HEK293T (cell line): ENCODE results near the gene KIRREL3.

Experiments used
- CTCF ChIA-PET: fragments of 350-600 bp; formaldehyde crosslinking; extraction: SDS; loops from one replicate; lab custom pipeline; 2021; ENCODE audit warnings: antibody characterized with exemption, inconsistent platforms; lab: Yijun Ruan, JAX
- POLR2A ChIA-PET: fragments of 350-600 bp; formaldehyde crosslinking; extraction: SDS; loops from one replicate; lab custom pipeline; 2020; ENCODE audit warnings: antibody characterized with exemption, inconsistent platforms; lab: Yijun Ruan, JAX
- DNase-seq: peaks from one replicate; pipeline ENCODE4 v3.0.0; 2012; ENCODE audit warnings: mixed read lengths; ENCODE audit errors: extremely low spot score
- ARNT ChIP-seq: fragments of 450-650 bp; IDR thresholded peaks from 2 replicates; pipeline ENCODE4 v1.6.1; 2017; ENCODE audit warnings: mild to moderate bottlenecking
- BHLHE40 ChIP-seq: fragments of 450-650 bp; IDR thresholded peaks from 2 replicates; pipeline ENCODE4 v1.6.1; 2016; ENCODE audit warnings: mild to moderate bottlenecking, moderate library complexity, borderline replicate concordance
- CTBP1 ChIP-seq: fragments of 450-650 bp; IDR thresholded peaks from 2 replicates; pipeline ENCODE4 v1.6.1; 2016; ENCODE audit warnings: borderline replicate concordance
- ELF4 ChIP-seq: fragments of 450-650 bp; IDR thresholded peaks from 2 replicates; pipeline ENCODE4 v1.6.1; 2017; ENCODE audit warnings: antibody characterized with exemption
- FOXA1 ChIP-seq: fragments of 450-650 bp; IDR thresholded peaks from 2 replicates; pipeline ENCODE4 v1.6.1; 2016; ENCODE audit warnings: mild to moderate bottlenecking
- FOXK2 ChIP-seq: fragments of 450-650 bp; IDR thresholded peaks from 2 replicates; pipeline ENCODE4 v1.6.1; 2016; ENCODE audit warnings: mild to moderate bottlenecking
- FOXM1 ChIP-seq: fragments of 450-650 bp; IDR thresholded peaks from 2 replicates; pipeline ENCODE4 v1.6.1; 2017; ENCODE audit warnings: mild to moderate bottlenecking, borderline replicate concordance
- HDGF ChIP-seq: fragments of 450-650 bp; IDR thresholded peaks from 2 replicates; pipeline ENCODE4 v1.6.1; 2017; ENCODE audit warnings: antibody characterized with exemption, borderline replicate concordance
- L3MBTL2 ChIP-seq: fragments of 450-650 bp; conservative IDR thresholded peaks from 2 replicates; pipeline ENCODE4 v1.6.1; 2016; ENCODE audit warnings: mild to moderate bottlenecking
- LEF1 ChIP-seq: fragments of 450-650 bp; IDR thresholded peaks from 2 replicates; pipeline ENCODE4 v1.6.1; 2017; ENCODE audit warnings: mild to moderate bottlenecking, borderline replicate concordance
- NFRKB ChIP-seq: fragments of 450-650 bp; IDR thresholded peaks from 2 replicates; pipeline ENCODE4 v1.6.1; 2016; ENCODE audit warnings: mild to moderate bottlenecking, moderate library complexity
- PKNOX1 ChIP-seq: fragments of 450-650 bp; IDR thresholded peaks from 2 replicates; pipeline ENCODE4 v1.6.1; 2016
- SP1 ChIP-seq: fragments of 450-650 bp; IDR thresholded peaks from 2 replicates; pipeline ENCODE4 v1.6.1; 2017
- SUZ12 ChIP-seq: fragments of 450-650 bp; IDR thresholded peaks from 2 replicates; pipeline ENCODE4 v1.6.1; 2016; ENCODE audit warnings: mild to moderate bottlenecking
- TARDBP ChIP-seq: fragments of 450-650 bp; IDR thresholded peaks from 2 replicates; pipeline ENCODE4 v1.6.1; 2016
- ZNF384 ChIP-seq: fragments of 450-650 bp; IDR thresholded peaks from 2 replicates; pipeline ENCODE4 v1.6.1; 2016

Gene KIRREL3

GRCh38 chr11:126587541-126587940 is 413.0 kb downstream of the KIRREL3 start:
- no peak for DNase-seq
- TF ChIP-seq LEF1 = no peak
- TF ChIP-seq HDGF = no peak
- no peak for TF ChIP-seq PKNOX1
- TF ChIP-seq ZNF384 = no peak
- no peak for TF ChIP-seq FOXM1
- TF ChIP-seq FOXA1 = no peak
- no peak for TF ChIP-seq FOXK2
- no peak for TF ChIP-seq NFRKB
- TF ChIP-seq L3MBTL2 = no peak
- ChIA-PET POLR2A (no interaction called here), CTCF (interaction anchor here (1.0 kb wide), 1 partner anchor 20 kb away, joined by 3 read pairs; no protein-coding TSS in a partner anchor)

- CTCF ChIA-PET = interaction anchor here (1.0 to 1.6 kb wide), 3 partner anchors 9 to 105 kb away, joined by 3 to 10 read pairs (median 4); no protein-coding TSS in a partner anchor
- POLR2A ChIA-PET = interaction anchor here (1.0 to 1.1 kb wide), 2 partner anchors 9 kb away, joined by 3 to 6 read pairs; no protein-coding TSS in a partner anchor
- peak; percentile 60 for DNase-seq
- TF ChIP-seq SP1 = no peak
- TF ChIP-seq ARNT = no peak
- TF ChIP-seq FOXA1 = no peak
- TF ChIP-seq TARDBP = no peak
- no peak for TF ChIP-seq FOXK2
- TF ChIP-seq ELF4 = no peak
- no peak for TF ChIP-seq ZNF384
- no peak for TF ChIP-seq NFRKB
- TF ChIP-seq BHLHE40 = no peak
- TF ChIP-seq HDGF = no peak
- no peak for TF ChIP-seq SUZ12
Observed at GRCh38 chr11:126585774-126586491, 414.6 kb downstream of the KIRREL3 start.

- no peak for TF ChIP-seq FOXK2
- TF ChIP-seq LEF1 = no peak
- 0 out of 2 replicates have a peak, but pooled peaks have one; percentile 25 for TF ChIP-seq L3MBTL2
- CTCF ChIA-PET = interaction anchor here (1.0 to 1.6 kb wide), 2 partner anchors 9 to 14 kb away, joined by 3 to 4 read pairs; no protein-coding TSS in a partner anchor
- POLR2A ChIA-PET = interaction anchor here (1.0 to 1.1 kb wide), 2 partner anchors 8 to 9 kb away, joined by 3 to 6 read pairs; no protein-coding TSS in a partner anchor
- no peak for DNase-seq
Observed at GRCh38 chr11:126585388-126585773, 415.2 kb downstream of the KIRREL3 start.

GRCh38 chr11:126583594-126584427 is 416.8 kb downstream of the KIRREL3 start:
- CTCF ChIA-PET = interaction anchor here (0.9 to 1.0 kb wide), 2 partner anchors 10 to 273 kb away, joined by 3 read pairs; no protein-coding TSS in a partner anchor
- POLR2A ChIA-PET = no interaction called here
- TF ChIP-seq BHLHE40 = no peak
- no peak for TF ChIP-seq ZNF384
- no peak for TF ChIP-seq SUZ12
- no peak for TF ChIP-seq LEF1
- TF ChIP-seq ELF4 = no peak
- no peak for TF ChIP-seq CTBP1
- TF ChIP-seq NFRKB = no peak
- TF ChIP-seq FOXA1 = no peak
- TF ChIP-seq FOXK2 = no peak
- TF ChIP-seq HDGF = no peak
- no peak for TF ChIP-seq L3MBTL2
- TF ChIP-seq FOXM1 = no peak
- no peak for TF ChIP-seq ARNT
- no peak for TF ChIP-seq PKNOX1
- TF ChIP-seq TARDBP = no peak
- no peak for TF ChIP-seq SP1
- DNase-seq = no peak

GRCh38 chr11:126583101-126583500 is 417.5 kb downstream of the KIRREL3 start:
- no peak for DNase-seq
- TF ChIP-seq ELF4 (no peak), LEF1 (no peak), ARNT (no peak), FOXA1 (no peak), NFRKB (no peak), CTBP1 (no peak), BHLHE40 (no peak), SUZ12 (no peak), FOXM1 (no peak), SP1 (no peak), FOXK2 (no peak), ZNF384 (no peak), TARDBP (no peak), L3MBTL2 (no peak), HDGF (no peak), PKNOX1 (no peak)
- ChIA-PET CTCF (interaction anchor here (1.0 kb wide), 1 partner anchor 10 kb away, joined by 3 read pairs; no protein-coding TSS in a partner anchor), POLR2A (no interaction called here)
